ES-I3 (cell line): ENCODE data around the gene SYTL4.
A peak's percentile ranks its signal among the peaks of the same experiment; 100 is the strongest.

ENCODE experiments used
- H3K36me3 ChIP-seq: 2 replicates; pipeline ENCODE4 v1.6.1; 2013; ENCODE audit warnings: mild to moderate bottlenecking, low read length, control low read depth, moderate library complexity; ENCODE audit not compliant: insufficient read depth
- H3K4me1 ChIP-seq: 2 replicates; pipeline ENCODE4 v1.6.1; 2013; ENCODE audit warnings: mild to moderate bottlenecking, control low read depth, low read length; ENCODE audit not compliant: insufficient read depth
- H3K9ac ChIP-seq: 2 replicates; pipeline ENCODE4 v1.6.1; 2013; ENCODE audit warnings: low read depth, mild to moderate bottlenecking, low read length, moderate library complexity
- H3K9me3 ChIP-seq: 2 replicates; pipeline ENCODE4 v1.6.1; 2013; ENCODE audit warnings: mild to moderate bottlenecking, low read length, moderate library complexity; ENCODE audit not compliant: control insufficient read depth, insufficient read depth

SYTL4 gene

DNA sequence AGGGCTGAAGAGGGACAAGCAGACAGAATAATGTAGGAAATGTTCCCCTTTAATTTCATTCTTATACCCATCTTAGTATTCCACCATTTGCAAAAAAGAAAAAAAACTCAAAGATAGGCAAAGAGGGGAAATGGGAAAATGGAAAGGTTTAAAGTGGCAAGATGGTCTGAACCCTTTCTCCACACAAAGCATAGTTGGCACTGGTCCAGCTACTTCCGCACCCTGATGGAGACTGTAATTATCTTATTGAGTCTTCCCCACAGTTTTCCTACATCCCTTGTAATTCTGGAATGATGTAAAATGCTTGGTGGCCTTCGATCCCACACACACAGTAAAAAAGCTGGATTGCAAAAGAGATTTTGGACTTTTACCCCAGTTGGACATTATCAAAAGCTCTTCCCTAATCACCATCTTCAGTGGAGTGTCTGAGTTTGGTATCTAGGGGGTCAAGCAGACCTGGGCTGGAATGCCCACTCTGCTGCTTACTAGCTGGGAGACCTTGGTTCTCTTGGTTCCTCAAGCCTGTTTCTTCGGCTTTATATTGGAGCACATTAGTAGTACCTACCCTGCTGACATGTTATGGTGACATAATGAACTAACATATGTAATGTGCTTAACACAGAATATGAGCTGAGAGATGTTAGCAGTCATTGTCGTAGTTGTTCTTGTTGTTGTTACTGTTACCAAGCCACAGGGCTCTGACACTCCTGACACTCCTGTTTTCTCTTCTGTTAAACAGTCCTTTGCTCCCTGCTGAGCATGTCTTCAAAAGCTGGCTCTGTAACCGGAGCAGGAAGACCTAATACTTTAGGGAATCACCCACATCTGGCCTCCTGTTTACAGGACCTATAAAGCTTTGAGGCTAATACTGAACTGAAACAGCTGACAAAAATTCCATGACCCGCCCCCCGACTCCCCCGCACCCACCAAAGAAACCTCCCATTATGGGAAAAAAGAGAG is 83.2 kb downstream of the SYTL4 start:
- Histone ChIP-seq H3K4me1 (peaks cover 35% of the 10 kb centered on the region), H3K9me3 (no peaks in the 10 kb centered on the region), H3K9ac (no peak overlapping the region)

DNA sequence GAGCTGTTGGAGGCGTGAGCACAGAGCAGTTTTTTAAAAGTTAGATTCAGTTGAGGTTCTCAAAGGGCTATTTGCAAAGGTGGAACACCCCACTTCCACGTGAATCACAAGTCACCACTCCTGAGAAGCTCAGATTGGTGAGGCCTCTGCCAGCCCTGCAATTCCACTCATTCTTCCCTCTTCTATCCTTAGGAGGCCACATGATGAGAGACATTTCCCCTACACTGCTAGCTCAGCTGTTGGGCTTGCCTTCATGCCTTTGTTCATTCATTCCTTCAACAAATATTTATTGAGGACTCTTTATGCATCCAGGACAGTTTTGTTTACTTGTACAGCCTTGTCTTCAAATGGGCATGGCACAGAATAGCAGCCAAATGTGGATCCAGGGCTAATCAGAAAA is 84.2 kb downstream of the SYTL4 start:
- H3K4me1 ChIP-seq = peaks cover 35% of the 10 kb centered on the region
- no peaks in the 10 kb centered on the region for H3K36me3 ChIP-seq
- no peak overlapping the region for H3K9ac ChIP-seq
- no peaks in the 10 kb centered on the region for H3K9me3 ChIP-seq

More for the DNA sequence above, 83.2 kb downstream of the SYTL4 start:
- H3K36me3 ChIP-seq = no peaks in the 10 kb centered on the region

DNA sequence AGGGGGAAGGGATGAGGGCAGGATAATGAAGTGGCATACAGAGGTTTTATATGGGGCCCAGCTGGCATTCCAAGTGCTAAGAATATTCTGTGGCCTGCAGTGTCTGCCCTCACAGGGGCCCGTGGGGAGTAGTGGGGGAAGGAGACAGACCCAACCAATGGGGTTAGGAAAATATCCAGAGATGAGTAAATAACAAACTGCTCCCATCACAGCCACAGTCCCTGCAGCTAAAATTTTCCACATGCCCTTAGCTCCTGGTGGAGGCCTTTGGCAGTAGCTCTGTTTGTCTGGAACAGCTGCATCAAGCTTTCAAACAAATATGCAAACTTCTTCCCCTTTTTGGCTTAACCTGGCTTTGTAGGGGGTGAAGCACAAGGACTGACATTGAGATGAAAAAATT is 84.8 kb downstream of the SYTL4 start:
- peaks cover 40% of the 10 kb centered on the region for H3K4me1 ChIP-seq

DNA sequence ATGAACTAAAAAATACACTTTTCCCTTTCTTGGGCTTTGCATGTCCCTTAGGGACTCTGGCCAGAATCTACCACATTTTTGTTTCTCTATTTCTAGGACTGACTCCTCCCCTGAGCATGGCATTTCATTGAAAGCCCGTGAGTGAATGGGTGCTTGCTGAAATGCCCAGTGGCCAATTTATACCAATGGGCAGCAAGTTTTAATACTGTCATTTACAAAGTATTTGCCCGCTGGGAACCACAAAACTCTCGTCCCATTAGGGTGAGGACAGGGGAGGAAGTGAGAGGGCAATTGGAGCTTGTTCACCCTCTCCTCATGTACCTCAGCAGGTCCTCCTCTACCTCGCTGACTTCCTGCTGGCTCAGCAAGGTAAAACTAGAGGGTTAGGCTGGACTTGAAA is 86.8 kb downstream of the SYTL4 start:
- H3K36me3 ChIP-seq = no peaks in the 10 kb centered on the region
- H3K4me1 ChIP-seq = peaks cover 43% of the 10 kb centered on the region
- H3K9me3 ChIP-seq = no peaks in the 10 kb centered on the region
- H3K9ac ChIP-seq = no peak overlapping the region

More for the DNA sequence above, 84.8 kb downstream of the SYTL4 start:
- Histone ChIP-seq H3K9ac (no peak overlapping the region), H3K9me3 (no peaks in the 10 kb centered on the region), H3K36me3 (no peaks in the 10 kb centered on the region)

DNA sequence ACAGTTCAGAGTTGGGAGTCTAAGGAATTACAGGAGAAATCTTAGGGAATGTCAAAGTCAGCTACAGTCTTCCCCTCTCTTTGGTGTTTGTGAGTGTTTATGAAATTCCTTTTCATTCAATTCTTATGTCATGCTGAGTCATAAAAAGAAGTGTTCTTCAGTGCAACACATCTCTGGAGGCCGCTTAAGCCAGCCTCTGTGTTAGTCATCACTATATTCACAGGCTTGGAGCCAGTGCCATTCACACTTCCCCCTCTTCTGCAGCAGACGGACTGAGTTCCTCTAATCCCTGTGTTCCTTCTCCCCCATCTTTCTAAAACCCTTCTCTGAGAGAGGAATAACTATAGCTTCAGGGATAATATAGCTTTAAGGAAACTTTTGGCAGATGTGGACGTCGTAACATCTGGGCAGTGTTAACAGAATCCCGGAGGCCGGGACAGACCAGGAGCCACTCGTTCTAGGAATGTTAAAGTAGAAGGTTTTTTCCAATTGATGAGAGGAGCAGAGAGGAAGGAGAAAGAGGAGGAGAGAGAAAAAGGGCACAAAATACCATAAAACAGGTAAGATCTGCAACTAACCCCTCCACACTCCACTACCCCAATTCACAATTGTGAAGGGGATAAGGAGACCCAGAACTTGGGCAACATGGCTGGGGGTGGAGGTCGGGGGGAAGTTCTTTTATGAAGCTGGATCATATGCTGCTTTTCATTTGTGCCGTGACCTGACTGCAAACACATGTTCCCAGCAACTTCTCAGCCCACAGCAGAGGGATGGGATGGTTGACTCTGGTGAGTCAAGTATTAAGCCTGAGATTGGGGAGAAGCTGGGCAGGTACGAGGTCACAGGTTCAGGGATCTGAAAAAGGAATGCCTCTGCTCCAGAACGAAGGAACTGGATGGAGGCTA is 87.7 kb downstream of the SYTL4 start, which contains the start of gene SRPX2:
Gene SRPX2 (plus strand): TSS at position 244 of the 905 bp plus-strand sequence. CDS start 2,124 bp downstream, outside the sequence.
- Histone ChIP-seq H3K36me3 (no peaks in the 10 kb centered on the region), H3K9me3 (no peaks in the 10 kb centered on the region), H3K9ac (no peak within 1 kb of the TSS), H3K4me1 (peaks cover 35% of the 10 kb centered on the region)

DNA sequence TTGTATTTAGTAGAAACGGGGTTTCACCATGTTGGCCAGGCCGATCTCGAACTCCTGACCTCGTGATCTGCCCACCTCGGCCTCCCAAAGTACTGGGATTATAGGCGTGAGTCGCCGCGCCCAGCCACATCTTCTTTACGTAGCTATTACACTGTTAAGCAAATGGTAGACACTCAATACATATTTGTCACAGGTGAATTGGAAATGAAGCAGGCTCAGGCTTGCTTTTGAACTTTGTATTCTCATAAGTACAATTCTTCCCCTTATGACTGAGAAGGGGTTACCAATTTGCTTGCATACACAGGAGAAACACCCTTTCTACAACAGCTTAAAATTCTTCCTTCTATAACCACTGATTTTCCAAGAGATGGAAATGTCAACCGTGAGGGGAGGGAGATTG is 88.7 kb downstream of the SYTL4 start:
- no peaks in the 10 kb centered on the region for H3K9me3 ChIP-seq
- H3K4me1 ChIP-seq = peaks cover 28% of the 10 kb centered on the region
- H3K9ac ChIP-seq = no peak overlapping the region
- H3K36me3 ChIP-seq = no peaks in the 10 kb centered on the region

DNA sequence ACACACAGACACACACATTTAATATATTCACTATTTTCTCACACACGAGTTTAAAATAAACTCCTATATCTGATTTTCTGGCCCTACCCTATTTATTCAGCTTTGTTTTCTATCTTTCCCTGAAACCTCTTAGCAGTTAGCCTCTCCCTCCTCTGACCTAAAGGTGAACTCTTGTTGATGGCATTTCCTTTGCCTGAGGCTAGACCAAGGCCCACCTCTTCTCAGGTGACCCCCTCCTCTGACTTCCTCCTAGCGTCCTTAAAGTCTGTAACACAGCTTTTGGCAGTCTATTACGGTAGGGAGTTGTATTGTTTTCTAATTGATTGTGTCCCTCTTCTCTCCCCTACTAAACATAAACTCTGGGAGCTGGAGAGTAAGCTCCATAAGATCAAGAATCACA is 89.6 kb downstream of the SYTL4 start:
- Histone ChIP-seq H3K9ac (no peak overlapping the region), H3K36me3 (no peaks in the 10 kb centered on the region), H3K4me1 (peaks cover 24% of the 10 kb centered on the region; the same call in 1 of the 2 replicates), H3K9me3 (no peaks in the 10 kb centered on the region)

DNA sequence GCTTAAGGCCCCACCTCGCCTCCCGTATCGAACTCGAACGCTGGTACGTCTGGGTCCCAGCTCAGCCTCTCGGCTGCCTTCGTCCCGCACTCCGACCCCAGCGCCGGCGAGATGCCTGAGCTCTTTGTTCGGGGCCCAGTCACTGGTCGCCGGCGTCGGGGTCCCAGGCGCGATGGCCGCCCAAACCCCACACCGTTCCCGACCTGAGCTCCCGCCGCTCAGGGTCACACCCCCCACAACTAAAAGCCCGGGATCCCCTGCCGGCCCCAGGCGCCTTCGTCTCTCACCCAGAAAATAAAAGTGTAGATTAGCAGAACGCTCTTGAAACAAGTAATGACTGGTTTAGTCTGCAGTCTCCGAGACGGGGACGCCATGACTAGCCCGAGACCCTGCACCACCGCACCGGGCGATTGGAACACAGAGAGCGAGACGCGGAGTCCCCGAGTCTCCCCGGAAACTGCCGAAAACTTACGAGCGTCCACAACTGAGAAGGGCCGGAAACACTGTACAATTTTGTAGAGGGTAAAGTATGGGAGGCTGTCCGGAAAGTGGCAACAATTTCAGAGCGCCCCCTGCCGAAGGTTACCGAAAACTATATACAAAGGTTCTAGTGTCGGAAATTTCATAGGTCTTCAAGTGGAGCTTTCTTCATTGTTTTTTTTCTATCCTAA is 95.5 kb downstream of the SYTL4 start, which contains the start of gene TSPAN6:
Gene TSPAN6 (minus strand): TSS at position 486 of the 671 bp plus-strand sequence. CDS start 112 bp downstream, at position 374.
- Histone ChIP-seq H3K9ac (peak within 1 kb of the TSS; percentile 87), H3K4me1 (no peaks in the 10 kb centered on the region), H3K36me3 (peaks cover 4% of the 10 kb centered on the region; the same call in 1 of the 2 replicates), H3K9me3 (no peaks in the 10 kb centered on the region)

DNA sequence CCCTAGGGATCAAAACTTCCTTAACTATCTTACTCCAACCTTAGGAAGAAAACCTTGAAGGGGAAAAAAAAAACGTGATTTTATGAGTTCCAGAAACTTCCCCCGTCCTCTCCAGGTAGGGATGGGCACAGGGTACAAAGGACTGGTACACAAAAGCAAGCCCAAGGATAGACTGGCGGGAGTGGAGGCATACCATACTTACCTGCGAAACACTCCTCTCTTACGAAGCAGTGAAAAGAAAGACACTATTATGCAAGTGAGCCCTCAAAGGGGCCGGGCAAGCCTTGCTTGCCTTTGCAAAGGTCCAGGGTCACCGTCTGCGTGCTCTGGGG is 96.0 kb downstream of the SYTL4 start:
- peak overlapping the region; percentile 87 for H3K9ac ChIP-seq

DNA sequence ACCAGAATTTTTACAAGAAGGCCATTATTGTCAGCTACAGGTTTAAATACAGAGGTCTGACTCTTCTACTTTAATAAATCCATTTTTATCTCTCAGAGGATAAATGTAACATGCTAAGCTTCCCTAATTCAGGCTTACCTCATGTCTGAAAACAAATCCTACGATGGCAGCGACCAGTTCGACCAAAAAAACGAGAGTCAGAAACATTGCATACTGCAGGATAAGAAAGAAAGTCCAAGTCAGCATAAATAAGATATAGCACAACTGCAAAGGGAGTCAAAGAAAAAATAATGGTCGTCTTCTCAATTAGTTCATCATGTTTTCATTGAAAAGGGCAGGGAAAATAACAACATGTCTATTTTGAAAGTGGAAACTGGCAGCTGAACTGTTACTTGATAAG is 96.9 kb downstream of the SYTL4 start:
- Histone ChIP-seq H3K9me3 (no peaks in the 10 kb centered on the region), H3K4me1 (no peaks in the 10 kb centered on the region), H3K36me3 (peaks cover 4% of the 10 kb centered on the region; the same call in 1 of the 2 replicates), H3K9ac (no peak overlapping the region)

More for the DNA sequence above, 96.0 kb downstream of the SYTL4 start:
- Histone ChIP-seq H3K4me1 (no peaks in the 10 kb centered on the region), H3K36me3 (peaks cover 4% of the 10 kb centered on the region; the same call in 1 of the 2 replicates), H3K9me3 (no peaks in the 10 kb centered on the region)

DNA sequence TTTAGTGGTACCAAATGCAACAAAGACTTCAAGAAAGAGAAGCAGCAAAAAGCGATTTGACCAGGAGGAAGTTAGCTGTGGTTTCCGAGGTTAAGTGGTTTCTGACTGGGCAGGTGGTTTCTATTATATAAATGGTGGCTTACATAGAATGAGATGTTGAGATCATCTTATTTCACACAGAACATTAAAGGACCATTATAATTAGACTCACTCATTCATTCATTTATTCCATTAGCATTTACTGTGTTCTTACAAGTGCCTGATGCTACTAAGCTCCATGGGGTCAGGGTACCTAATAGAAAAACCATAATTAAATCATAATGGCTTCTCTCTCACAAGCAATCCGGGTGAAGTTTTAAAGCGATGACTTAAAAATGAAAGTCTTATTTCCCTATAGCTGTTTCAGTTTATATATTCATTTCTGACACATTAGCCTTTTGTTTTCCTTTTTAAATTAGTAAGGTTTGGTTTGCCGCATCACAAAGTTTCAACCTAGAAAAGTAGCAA is 105.9 kb downstream of the SYTL4 start:
- no peaks in the 10 kb centered on the region for H3K4me1 ChIP-seq
- no peaks in the 10 kb centered on the region for H3K36me3 ChIP-seq
- no peaks in the 10 kb centered on the region for H3K9me3 ChIP-seq
- H3K9ac ChIP-seq = no peak overlapping the region
